ENCODE measurements around the gene CDK3. TPM values are rescaled to one million over a fixed set of nuclear protein-coding genes. Genes with fewer than 3 reads are reported as not detected.

Gene CDK3
- total RNA-seq (2022; extraction: Qiagen RNA extraction), result 4.2 to 6.2 TPM (median 4.7 TPM) in 5 replicates

GRCh38 chr17:76000755-76001521 lies at the start of gene CDK3:
CDK3 (plus strand) TSS chr17:76000855; CDS start chr17:76001426, 571 bp downstream.

DNA sequence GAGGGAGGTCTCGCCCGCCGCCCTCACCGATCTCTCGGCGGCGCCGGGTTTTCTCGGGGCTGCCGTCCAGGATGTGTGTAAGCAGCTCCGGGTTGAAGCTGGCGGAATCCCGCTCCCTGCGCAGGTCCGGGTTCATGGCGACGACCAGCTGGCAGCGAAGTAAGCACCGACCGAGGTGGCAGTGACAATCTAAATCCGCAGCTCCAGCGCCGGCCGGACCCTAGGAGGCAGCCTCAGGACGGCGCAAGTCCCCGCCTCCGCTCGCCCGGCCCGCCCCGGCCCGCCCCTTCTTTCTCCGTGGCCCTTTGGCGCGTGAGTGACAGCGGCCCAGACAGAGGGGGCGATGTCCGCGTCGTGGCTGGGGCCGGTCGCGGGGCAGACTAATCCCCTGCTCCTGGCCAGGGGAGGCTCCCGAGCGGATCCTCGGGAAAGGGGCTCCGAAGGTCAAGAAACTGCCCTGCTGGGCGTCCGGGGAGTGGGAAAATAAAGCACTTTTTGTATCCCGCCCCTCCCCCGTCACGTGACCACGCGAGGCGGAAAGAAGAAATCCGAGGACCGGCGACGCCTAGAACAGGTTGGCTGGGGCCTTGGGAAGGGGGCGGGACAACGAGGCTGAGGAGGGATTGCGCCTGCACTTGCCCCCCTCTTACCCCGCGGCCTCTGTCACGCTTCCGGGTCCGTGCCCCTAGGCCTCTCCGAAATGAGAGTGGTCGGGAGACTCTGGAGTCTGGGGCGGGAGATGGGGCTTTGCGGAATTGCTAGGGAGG lies 21.5 kb upstream of the CDK3 start, which contains the start of the genes ACOX1 and TEN1:
Gene ACOX1, minus strand, starts transcription at position 229 of the 767 bp plus-strand sequence. Its CDS starts 93 bp downstream, at position 136.
Gene TEN1, plus strand, starts transcription at position 303 of the 767 bp plus-strand sequence. CDS start 6,953 bp downstream, outside the sequence.

GRCh38 chr17:76027159-76027839 lies 26.6 kb downstream of the CDK3 start, which contains the start of gene EVPL:
EVPL (minus strand) TSS chr17:76027306; CDS start chr17:76027198, 108 bp downstream.

Other genes starting within 250 kb of the CDK3 start
- 51.5 to 83.8 TPM (median 80.0 TPM) in 5 replicates for gene GALK1, start 235.7 kb upstream of the CDK3 start, total RNA-seq (2022; extraction: Qiagen RNA extraction)
- gene UNK, start 216.0 kb upstream of the CDK3 start, total RNA-seq (2022; extraction: Qiagen RNA extraction), result 26.6 to 31.6 TPM (median 30.8 TPM) in 5 replicates
- gene UNC13D, start 156.5 kb upstream of the CDK3 start, total RNA-seq (2022; extraction: Qiagen RNA extraction), result 2.8 to 6.6 TPM (median 6.2 TPM) in 5 replicates
- gene WBP2, start 145.5 kb upstream of the CDK3 start, total RNA-seq (2022; extraction: Qiagen RNA extraction), result 79.2 to 91.0 TPM (median 85.9 TPM) in 5 replicates
- 137 to 190 TPM (median 173 TPM) in 5 replicates for gene TRIM47, start 122.3 kb upstream of the CDK3 start, total RNA-seq (2022; extraction: Qiagen RNA extraction)
- gene TRIM65, start 103.9 kb upstream of the CDK3 start, total RNA-seq (2022; extraction: Qiagen RNA extraction), result 27.9 to 41.7 TPM (median 38.6 TPM) in 5 replicates
- 82.5 to 130 TPM (median 123 TPM) in 5 replicates for gene MRPL38, start 96.0 kb upstream of the CDK3 start, total RNA-seq (2022; extraction: Qiagen RNA extraction)
- gene FBF1, start 59.8 kb upstream of the CDK3 start, total RNA-seq (2022; extraction: Qiagen RNA extraction), result 5.1 to 9.4 TPM (median 8.9 TPM) in 5 replicates
- gene ACOX1, start 21.7 kb upstream of the CDK3 start, total RNA-seq (2022; extraction: Qiagen RNA extraction), result 13.5 to 18.4 TPM (median 16.6 TPM) in 5 replicates
- 20.6 to 26.5 TPM (median 25.5 TPM) in 5 replicates for gene TEN1, start 21.6 kb upstream of the CDK3 start, total RNA-seq (2022; extraction: Qiagen RNA extraction)
- gene EVPL, start 26.5 kb downstream of the CDK3 start, total RNA-seq (2022; extraction: Qiagen RNA extraction), result 15.7 to 21.0 TPM (median 16.7 TPM) in 5 replicates
- 76.1 to 80.1 TPM (median 78.6 TPM) in 5 replicates for gene SRP68, start 71.7 kb downstream of the CDK3 start, total RNA-seq (2022; extraction: Qiagen RNA extraction)
- gene GALR2, start 73.9 kb downstream of the CDK3 start, total RNA-seq (2022; extraction: Qiagen RNA extraction), result 0.54 to 2.1 TPM (median 1.8 TPM) in 5 replicates
- gene ZACN, start 78.3 kb downstream of the CDK3 start, total RNA-seq (2022; extraction: Qiagen RNA extraction), result 0.10 to 0.36 TPM (median 0.22 TPM) in 5 replicates
- 53.7 to 67.5 TPM (median 64.7 TPM) in 5 replicates for gene EXOC7, start 102.9 kb downstream of the CDK3 start, total RNA-seq (2022; extraction: Qiagen RNA extraction)
- gene FOXJ1, start 140.4 kb downstream of the CDK3 start, total RNA-seq (2022; extraction: Qiagen RNA extraction), result 0.41 to 0.80 TPM (median 0.70 TPM) in 5 replicates
- gene RNF157, start 239.6 kb downstream of the CDK3 start, total RNA-seq (2022; extraction: Qiagen RNA extraction), result 6.4 to 9.5 TPM (median 7.3 TPM) in 5 replicates